Liver (tissue), 2 donors: Measurements from ENCODE around the gene KTN1.

Source experiments
- MAX ChIP-seq: IDR thresholded peaks from 2 replicates; pipeline ENCODE4 v1.6.1; 2016; ENCODE audit warnings: antibody characterized with exemption
- TF ChIP-seq, protein P1 (sequence below): fragments of 150-350 bp; IDR thresholded peaks from 2 replicates; pipeline ENCODE4 v1.5.1; 2017; ENCODE audit warnings: improper control_type of control experiment, low read depth, low read length; ENCODE audit not compliant: missing input control
- donor health status: healthy.

DNA sequence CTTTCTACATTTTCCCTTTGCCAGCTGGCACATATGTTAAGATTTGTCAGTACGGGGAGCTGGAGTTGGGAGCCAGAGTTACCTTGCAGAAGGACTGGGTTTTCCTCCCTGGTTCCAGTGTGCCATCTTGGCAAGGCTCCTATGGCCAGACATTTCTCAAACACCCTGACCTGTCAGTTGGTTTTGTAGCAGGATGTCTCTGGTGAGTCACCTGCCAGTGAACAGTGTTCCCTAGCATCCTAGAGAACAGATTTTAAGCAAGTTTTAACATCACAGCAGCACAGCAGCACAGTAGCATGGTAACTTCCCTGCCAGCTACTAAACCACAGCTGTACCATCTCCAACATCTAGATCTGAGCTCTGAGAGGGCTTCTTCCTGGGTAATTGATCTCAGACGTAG, 26.2 kb upstream of the KTN1 start:
- TF ChIP-seq, protein P1, sequence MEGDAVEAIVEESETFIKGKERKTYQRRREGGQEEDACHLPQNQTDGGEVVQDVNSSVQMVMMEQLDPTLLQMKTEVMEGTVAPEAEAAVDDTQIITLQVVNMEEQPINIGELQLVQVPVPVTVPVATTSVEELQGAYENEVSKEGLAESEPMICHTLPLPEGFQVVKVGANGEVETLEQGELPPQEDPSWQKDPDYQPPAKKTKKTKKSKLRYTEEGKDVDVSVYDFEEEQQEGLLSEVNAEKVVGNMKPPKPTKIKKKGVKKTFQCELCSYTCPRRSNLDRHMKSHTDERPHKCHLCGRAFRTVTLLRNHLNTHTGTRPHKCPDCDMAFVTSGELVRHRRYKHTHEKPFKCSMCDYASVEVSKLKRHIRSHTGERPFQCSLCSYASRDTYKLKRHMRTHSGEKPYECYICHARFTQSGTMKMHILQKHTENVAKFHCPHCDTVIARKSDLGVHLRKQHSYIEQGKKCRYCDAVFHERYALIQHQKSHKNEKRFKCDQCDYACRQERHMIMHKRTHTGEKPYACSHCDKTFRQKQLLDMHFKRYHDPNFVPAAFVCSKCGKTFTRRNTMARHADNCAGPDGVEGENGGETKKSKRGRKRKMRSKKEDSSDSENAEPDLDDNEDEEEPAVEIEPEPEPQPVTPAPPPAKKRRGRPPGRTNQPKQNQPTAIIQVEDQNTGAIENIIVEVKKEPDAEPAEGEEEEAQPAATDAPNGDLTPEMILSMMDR: no peak
- no peak for TF ChIP-seq MAX
